ENCODE data around the gene TBX4.

DNA sequence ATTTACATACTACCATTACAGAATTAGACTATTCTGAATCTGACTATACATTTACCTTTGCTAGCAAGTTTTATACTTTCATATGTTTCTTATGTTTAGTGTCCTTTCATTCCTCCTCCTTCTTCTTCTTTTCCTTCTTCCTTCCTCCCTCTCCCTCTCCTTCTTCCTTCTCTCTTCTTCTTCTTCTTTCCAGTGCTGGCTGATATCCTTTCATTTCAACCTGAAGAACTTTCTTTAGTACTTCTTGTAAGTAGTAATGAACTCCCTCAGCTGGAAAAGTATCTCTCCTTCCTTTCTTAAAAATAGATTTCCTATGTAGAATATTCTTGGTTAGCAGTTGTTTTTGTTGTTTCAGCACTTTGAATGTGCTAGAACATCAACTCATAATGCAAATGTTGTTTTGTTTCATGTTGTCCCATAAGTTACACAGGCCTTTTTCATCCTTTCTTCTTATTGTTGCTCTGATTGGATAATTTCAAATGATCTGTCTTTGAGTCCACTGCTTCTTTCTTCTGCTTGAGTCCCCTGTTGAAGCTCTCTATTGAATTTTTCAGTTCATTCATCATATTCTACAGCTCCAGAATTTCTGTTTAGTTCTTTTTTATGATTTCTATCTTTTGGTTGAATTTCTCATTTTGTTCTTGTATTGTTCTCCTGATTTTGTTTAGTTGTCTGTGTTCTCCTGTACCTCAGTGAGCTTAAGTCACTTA is 15.1 kb upstream of the TBX4 start:
- no peak for TF ChIP-seq EZH2 (IDR thresholded peaks at IDR 0.05; ENCODE audit: low read depth)
- TF ChIP-seq, protein P1, sequence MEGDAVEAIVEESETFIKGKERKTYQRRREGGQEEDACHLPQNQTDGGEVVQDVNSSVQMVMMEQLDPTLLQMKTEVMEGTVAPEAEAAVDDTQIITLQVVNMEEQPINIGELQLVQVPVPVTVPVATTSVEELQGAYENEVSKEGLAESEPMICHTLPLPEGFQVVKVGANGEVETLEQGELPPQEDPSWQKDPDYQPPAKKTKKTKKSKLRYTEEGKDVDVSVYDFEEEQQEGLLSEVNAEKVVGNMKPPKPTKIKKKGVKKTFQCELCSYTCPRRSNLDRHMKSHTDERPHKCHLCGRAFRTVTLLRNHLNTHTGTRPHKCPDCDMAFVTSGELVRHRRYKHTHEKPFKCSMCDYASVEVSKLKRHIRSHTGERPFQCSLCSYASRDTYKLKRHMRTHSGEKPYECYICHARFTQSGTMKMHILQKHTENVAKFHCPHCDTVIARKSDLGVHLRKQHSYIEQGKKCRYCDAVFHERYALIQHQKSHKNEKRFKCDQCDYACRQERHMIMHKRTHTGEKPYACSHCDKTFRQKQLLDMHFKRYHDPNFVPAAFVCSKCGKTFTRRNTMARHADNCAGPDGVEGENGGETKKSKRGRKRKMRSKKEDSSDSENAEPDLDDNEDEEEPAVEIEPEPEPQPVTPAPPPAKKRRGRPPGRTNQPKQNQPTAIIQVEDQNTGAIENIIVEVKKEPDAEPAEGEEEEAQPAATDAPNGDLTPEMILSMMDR (conservative IDR thresholded peaks at IDR 0.05): no peak

Data from PC-9 (cell line).